Cerebellar nuclear complex (tissue), 1 donor: Measurements from ENCODE around the gene CRTAC1.

Source experiments
- DNase-seq, 2 experiments: peaks; one replicate each; lab custom pipeline; 2025; lab: John Stamatoyannopoulos, UW

The CRTAC1 gene

GRCh38 chr10:97898429-97898828, 132.0 kb downstream of the CRTAC1 start:
- DNase-seq: no peak

GRCh38 chr10:97896756-97897358, 133.6 kb downstream of the CRTAC1 start:
- no peak for DNase-seq

GRCh38 chr10:97895915-97896314, 134.5 kb downstream of the CRTAC1 start:
- no peak for DNase-seq

GRCh38 chr10:97895084-97895483, 135.3 kb downstream of the CRTAC1 start:
- no peak for DNase-seq

GRCh38 chr10:97894092-97894491, 136.3 kb downstream of the CRTAC1 start:
- no peak for DNase-seq

GRCh38 chr10:97892939-97893338, 137.5 kb downstream of the CRTAC1 start:
- no peak for DNase-seq

- no peak for DNase-seq
These were observed 137.9 kb downstream of the CRTAC1 start for GRCh38 chr10:97892506-97892905.

GRCh38 chr10:97891497-97892167, 138.8 kb downstream of the CRTAC1 start:
- DNase-seq: no peak

- no peak for DNase-seq
These were observed 140.8 kb downstream of the CRTAC1 start for GRCh38 chr10:97889461-97890265.

GRCh38 chr10:97888641-97889262, 141.7 kb downstream of the CRTAC1 start:
- DNase-seq: no peak

- DNase-seq: no peak
These were observed 142.3 kb downstream of the CRTAC1 start for GRCh38 chr10:97888134-97888533.

GRCh38 chr10:97887399-97887798, 143.0 kb downstream of the CRTAC1 start:
- no peak for DNase-seq

GRCh38 chr10:97886286-97886685, 144.1 kb downstream of the CRTAC1 start:
- no peak for DNase-seq

- DNase-seq: no peak
These were observed 147.3 kb downstream of the CRTAC1 start for GRCh38 chr10:97883092-97883485.

- no peak for DNase-seq
These were observed 148.0 kb downstream of the CRTAC1 start for GRCh38 chr10:97882142-97883091.

GRCh38 chr10:97880109-97880508, 150.3 kb downstream of the CRTAC1 start:
- no peak for DNase-seq

GRCh38 chr10:97879241-97879640, 151.2 kb downstream of the CRTAC1 start:
- no peak for DNase-seq

- no peak for DNase-seq
These were observed 154.0 kb downstream of the CRTAC1 start for GRCh38 chr10:97876402-97876801.

- no peak for DNase-seq
These were observed 155.0 kb downstream of the CRTAC1 start for GRCh38 chr10:97875391-97875790.

- no peak for DNase-seq
These were observed 156.1 kb downstream of the CRTAC1 start for GRCh38 chr10:97874332-97874731.

- no peak for DNase-seq
These were observed 156.9 kb downstream of the CRTAC1 start for GRCh38 chr10:97873569-97873968.
